Fibroblast of skin of left biceps (primary cell): ENCODE data around the gene PELO.

Experiments
- DNase-seq, 2 experiments: peaks; one replicate each; pipeline ENCODE4 v3.0.0-alpha.2; 2013; ENCODE audit warnings: low read depth in 2 of 2

The PELO gene

DNA sequence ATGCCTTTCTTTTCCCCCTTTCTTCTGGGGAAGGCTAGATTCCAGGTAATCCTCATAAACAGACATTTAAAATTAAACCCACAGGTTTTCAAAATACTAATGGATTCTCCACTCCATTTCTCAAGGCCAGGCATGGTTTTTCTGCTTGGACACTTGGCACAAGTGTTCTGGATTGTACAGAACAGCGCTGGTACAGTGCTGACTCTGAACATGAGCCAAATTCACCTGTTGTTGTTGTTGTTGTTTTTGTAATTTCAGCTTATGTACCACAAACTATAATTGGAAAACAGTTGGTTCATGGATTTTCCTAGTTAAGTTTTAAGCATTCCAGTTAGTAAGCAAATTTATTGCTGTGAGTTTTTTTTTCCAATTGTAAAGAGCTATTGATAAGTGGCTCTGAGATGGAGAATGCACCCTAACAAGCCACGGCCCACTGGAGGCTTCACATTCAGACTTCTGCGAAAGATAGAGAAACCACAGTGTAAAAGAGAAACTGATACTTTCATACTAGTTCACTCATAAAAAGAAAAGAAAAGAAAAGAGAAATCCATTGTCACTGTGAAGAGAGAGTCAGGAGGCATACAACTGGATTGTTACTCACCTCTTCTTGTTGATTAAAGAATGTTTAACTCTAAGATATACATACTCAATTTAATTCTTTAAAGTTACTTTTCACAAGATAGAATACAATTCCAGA is 16.2 kb upstream of the PELO start:
- no peak for DNase-seq

- no peak for DNase-seq
Observed at GRCh38 chr5:52772668-52773067, 15.0 kb upstream of the PELO start.

- DNase-seq, result no peak
Observed at GRCh38 chr5:52773342-52773741, 14.4 kb upstream of the PELO start.

- no peak for DNase-seq
Observed at GRCh38 chr5:52774005-52774410, 13.7 kb upstream of the PELO start.

DNA sequence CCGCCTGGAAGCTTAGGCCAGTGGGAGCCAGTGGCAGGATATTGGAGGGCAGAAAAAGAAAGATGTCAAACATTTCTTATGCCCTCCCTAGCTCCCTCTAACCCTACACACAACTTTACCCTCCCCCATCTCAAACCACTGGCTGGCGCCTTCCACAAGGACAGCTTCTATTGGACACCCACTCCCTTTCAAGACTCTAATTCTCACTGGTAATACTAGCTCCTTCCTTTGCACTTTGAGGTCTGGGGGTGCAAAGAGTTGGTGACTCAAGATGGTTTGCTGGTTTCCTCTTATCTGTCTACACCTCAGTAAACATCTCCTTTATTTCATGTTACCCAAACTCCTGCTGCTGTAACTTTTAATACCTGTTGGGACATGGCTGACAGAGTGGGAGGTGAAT is 11.6 kb upstream of the PELO start:
- no peak for DNase-seq

DNA sequence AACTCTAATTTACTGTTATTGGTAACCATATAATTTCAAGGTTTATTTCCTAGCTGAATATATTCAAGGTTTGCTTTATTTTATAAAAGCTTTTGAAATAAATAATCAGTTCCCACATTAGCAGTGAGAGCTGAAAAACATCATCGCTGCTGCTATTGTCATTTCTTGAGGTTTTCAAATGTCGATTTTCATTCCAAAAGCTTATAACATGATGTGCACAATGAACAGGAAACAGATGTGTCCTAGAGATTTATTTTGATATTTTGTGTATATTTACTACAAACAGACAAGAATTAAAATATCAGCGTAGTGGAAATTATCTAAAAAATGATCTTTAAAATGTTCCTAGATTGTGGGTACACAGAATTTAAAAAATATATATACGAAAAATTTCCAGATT is 10.5 kb upstream of the PELO start:
- no peak for DNase-seq

GRCh38 chr5:52778781-52779180 is 8.9 kb upstream of the PELO start:
- DNase-seq, result no peak

- DNase-seq, result no peak
Observed at GRCh38 chr5:52779213-52779612, 8.5 kb upstream of the PELO start.

DNA sequence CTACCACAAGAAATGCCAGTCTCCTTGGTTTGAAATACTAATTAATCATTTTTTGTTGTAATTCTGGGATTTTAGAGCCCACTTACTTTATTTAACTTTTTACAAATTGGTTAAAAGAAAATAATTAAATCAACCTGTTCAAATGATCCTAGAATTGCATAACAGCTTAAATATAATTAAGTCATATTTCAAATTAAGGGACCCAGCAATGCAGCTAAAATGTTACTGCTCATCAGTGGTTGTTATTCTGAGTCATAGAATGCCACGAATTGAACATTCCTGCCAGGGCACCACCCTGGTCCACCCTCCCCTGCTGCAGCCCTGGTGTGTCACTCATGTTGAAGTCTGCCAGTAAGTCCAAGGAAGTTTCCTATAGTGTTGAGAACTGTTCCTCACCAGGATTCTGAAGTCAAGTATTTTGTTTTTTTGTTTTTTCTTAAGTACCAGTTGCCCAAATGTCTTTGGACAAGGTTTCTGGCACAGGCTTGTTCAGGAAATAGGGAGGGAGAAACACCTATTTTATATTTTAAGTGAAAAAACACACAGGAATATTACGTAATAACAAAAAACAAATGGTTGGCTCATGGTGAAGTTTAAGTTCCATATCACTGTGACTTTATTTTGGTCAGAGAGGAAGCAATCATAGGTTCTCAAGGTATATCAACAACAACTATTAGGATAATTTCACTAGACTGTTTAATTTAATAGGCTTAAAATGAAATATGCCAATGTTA is 4.3 kb upstream of the PELO start:
- no peak for DNase-seq

DNA sequence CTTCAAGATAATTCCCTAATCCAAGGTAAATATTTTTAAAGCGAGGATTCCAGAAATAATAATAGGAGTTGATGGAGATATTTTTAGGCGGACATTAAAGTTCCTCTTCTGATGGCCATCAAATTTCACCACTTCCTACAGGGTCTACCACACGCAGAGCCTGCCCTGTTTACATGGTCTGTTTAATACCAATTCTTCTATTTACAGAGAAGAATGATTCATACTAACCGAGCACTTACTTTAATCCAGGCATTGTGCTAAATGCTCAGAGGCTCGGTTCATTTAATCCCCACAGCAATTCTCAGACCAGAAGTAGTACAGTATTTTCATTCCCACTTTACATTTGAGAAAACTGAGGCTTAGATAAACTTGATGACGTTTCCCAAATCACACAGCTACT is 3.0 kb upstream of the PELO start:
- DNase-seq, result no peak

GRCh38 chr5:52786391-52786790 is 1.3 kb upstream of the PELO start:
- no peak for DNase-seq

DNA sequence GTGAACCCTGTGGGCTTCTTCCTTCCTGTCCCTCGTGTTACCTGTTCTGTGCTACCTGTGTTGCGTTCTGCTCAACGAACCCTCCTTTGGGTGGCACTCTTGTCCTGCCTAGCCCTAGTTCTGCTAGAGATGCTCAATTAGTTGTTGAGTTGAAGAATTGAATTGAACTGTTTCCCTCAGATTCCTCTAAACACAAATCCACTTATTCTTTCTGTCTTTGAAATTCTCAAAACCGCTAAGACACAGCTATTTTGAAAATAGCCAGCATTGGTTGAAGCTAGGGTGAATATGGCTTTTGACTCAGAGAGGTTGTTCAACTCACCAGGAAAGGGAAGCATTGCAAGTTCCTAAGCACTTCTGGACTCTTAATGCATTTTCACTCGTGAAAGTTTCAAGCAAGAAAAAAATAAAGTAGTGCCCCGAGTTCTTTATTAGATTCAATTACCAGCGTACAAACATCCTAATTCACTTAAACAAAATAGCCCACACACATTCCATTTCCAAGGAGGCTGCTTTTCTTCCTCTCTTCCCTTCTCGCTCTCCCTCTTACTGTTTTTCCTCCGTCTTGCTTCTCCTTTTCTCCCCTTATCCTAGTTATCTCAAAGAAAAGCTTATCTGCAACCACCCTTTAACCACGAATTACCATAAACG is 642 bp upstream of the PELO start:
- DNase-seq, result no peak

DNA sequence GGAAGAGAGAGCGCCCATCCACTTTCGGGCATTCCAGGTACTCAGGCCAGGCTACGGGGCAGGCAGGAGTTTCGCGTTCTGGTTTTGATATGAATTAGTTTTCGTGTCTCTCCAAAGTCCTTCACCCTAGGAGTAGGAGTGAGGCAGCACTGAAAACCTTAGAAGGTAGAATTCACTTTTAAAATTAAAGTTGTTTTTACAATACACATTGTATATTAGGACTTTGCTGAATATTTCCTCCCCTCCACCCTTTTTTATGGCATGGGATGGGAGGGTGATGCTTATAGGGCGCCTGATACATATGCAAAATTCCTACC is 747 bp downstream of the PELO start:
- DNase-seq, result no peak

GRCh38 chr5:52789378-52789777 is 1.7 kb downstream of the PELO start:
- no peak for DNase-seq

DNA sequence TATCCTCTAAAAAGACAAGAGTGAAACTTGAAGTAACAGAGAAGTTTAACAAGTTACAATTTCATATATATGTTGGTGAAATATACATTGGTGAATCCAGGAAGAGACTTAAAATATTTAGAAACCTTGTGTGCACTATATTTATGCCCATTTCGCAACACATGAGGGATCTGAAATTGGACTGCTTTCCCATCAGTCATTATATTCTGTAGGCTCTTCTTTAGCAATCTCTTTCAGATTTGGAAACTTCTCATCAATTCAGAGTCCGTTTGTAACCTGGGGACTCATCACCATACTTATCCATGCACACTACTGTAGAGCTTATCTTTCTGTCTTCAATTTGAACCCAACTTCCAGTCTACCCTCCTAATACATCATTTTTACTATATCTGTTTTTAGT is 2.1 kb downstream of the PELO start:
- DNase-seq, result no peak

DNA sequence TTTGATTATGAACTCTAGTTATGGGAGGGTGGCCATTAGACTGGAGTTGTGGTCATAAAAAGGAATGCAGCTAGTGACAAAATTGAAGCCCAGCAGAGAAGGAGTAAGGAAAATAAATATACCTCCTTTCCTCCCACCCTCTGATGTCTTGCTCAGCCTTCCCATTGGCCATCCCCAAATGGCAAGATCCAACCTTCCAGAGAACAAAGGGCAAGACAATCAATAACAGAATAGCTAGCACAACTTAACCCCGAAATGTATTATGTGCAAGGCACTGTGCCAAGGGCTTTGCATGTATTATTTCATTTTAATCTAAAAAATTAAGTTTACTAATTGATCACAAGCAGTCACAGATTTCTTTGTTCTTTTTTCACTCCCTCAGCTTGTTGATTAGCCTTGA is 3.6 kb downstream of the PELO start:
- no peak for DNase-seq

- no peak for DNase-seq
Observed at GRCh38 chr5:52794519-52794918, 6.8 kb downstream of the PELO start.

GRCh38 chr5:52796031-52796430 is 8.3 kb downstream of the PELO start:
- DNase-seq, result no peak

DNA sequence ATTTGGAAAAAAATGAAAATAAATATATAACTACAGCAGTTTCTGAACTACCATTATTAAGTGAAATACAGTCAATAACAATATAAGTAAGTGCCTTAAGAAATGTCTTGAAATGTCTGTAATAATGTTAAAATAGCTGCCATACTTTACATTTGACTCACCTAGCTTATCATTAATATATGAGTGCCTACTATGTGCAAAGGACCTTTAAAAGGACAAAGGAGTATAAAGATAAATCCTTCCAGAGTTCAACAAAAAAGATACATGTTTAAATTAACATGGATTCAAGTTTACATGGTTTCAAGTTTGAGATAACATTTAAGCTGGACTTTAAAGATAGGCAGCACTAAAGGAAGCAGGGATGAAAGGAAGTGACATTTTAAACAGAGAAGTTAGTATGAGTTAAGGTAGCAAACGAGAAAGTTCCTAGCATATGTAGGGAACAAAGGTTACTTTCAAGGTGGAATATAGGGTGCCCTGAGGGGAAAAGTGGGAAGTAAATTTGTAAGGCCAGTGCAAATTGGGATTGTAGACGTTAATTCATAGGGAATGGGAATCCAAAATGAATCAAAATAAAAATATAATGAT is 8.9 kb downstream of the PELO start:
- DNase-seq, result no peak

- DNase-seq, result no peak
Observed at GRCh38 chr5:52798938-52799337, 11.2 kb downstream of the PELO start.

DNA sequence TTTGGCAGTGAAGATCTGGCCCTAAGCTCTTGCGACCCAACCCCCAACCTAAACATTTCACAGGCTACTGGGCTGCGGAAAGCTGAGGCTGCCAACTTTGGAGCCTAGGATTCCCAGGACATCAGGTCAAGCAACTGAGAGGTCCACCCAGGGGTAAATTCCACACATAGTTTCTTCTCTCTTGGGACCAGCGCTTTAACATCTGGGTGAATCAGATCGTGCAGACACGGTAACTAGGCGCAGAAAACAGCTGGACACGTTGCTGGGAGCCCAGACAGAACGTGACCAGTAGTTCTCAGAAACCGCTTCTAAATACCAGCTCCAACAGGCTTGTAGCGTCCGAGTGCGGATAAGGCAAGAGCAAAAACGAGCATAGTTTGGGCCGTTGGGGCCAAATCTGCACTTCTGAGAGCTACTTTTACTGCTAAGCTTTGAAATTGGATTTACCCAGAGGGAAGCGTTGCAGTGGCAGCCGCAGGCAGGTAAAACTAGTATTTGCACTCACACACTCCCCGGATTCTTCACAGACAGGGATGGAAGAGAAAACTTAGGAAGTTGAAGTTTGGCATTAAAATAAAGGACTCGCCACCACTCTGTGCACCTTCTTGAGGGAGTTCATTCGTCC is 11.8 kb downstream of the PELO start:
- peak; percentile 45 to 60 for DNase-seq

- peak; percentile 82 for DNase-seq
Observed at GRCh38 chr5:52799983-52800393, 12.3 kb downstream of the PELO start.
